Stimulated activated memory B cell treated with anti-CD40 and anti-IgM and Interleukin-4, amounts not matched to agents 10 μg/mL and 1 μg/mL and 100 μg/mL, for 72 hours (primary cell): ENCODE results near the gene MCF2L.
"Not testable (repeated sequence)": the region's sequence is repeated elsewhere in the genome, so short reads cannot be mapped to it uniquely, and the experiment has no call there.

Experiments used
- ATAC-seq: fragments of 150-1000 bp; cut with Tn5 transposase; 2 replicates; pipeline ENCODE4 v1.10.0; 2021
- H3K27ac Mint-ChIP-seq: one replicate; pipeline ENCODE4 v1.8.0; 2022; ENCODE audit warnings: mild to moderate bottlenecking, mixed read lengths
- H3K27me3 Mint-ChIP-seq: one replicate; pipeline ENCODE4 v1.8.0; 2022; ENCODE audit warnings: mixed read lengths
- H3K36me3 Mint-ChIP-seq: one replicate; pipeline ENCODE4 v1.8.0; 2022; ENCODE audit warnings: mixed read lengths
- H3K4me1 Mint-ChIP-seq: one replicate; pipeline ENCODE4 v1.8.0; 2022; ENCODE audit warnings: mixed read lengths
- H3K4me3 Mint-ChIP-seq: one replicate; pipeline ENCODE4 v1.8.0; 2022; ENCODE audit warnings: mild to moderate bottlenecking, moderate library complexity, mixed read lengths
- H3K9me3 Mint-ChIP-seq: one replicate; pipeline ENCODE4 v1.8.0; 2022; ENCODE audit warnings: mixed read lengths

The MCF2L gene

GRCh38 chr13:113098162-113098732, 129.2 kb downstream of the MCF2L start:
- ATAC-seq: no peak
- no peaks in the 10 kb centered on the region for H3K9me3 Mint-ChIP-seq
- H3K27me3 Mint-ChIP-seq: peaks cover 18% of the 10 kb centered on the region
- no peaks in the 10 kb centered on the region for H3K4me1 Mint-ChIP-seq
- H3K4me3 Mint-ChIP-seq: no peak overlapping the region
- no peak overlapping the region for H3K27ac Mint-ChIP-seq
- H3K36me3 Mint-ChIP-seq: no peaks in the 10 kb centered on the region

GRCh38 chr13:113099142-113099541, 130.1 kb downstream of the MCF2L start:
- Mint-ChIP-seq H3K9me3 (no peaks in the 10 kb centered on the region), H3K27me3 (peaks cover 18% of the 10 kb centered on the region), H3K36me3 (no peaks in the 10 kb centered on the region), H3K4me3 (no peak overlapping the region), H3K4me1 (no peaks in the 10 kb centered on the region), H3K27ac (no peak overlapping the region)
- no peak for ATAC-seq

GRCh38 chr13:113102302-113102701, 133.3 kb downstream of the MCF2L start:
- not testable (repeated sequence) for H3K27ac Mint-ChIP-seq, H3K4me3 Mint-ChIP-seq, ATAC-seq, H3K27me3 Mint-ChIP-seq, H3K4me1 Mint-ChIP-seq, H3K9me3 Mint-ChIP-seq, H3K36me3 Mint-ChIP-seq

- no peak overlapping the region for H3K27ac Mint-ChIP-seq
- ATAC-seq: no peak
- no peaks in the 10 kb centered on the region for H3K36me3 Mint-ChIP-seq
- H3K27me3 Mint-ChIP-seq: peaks cover 6% of the 10 kb centered on the region
- H3K4me1 Mint-ChIP-seq: no peaks in the 10 kb centered on the region
- no peaks in the 10 kb centered on the region for H3K9me3 Mint-ChIP-seq
- no peak overlapping the region for H3K4me3 Mint-ChIP-seq
These were observed 133.7 kb downstream of the MCF2L start for GRCh38 chr13:113102727-113103126.

- Mint-ChIP-seq H3K9me3 (no peaks in the 10 kb centered on the region), H3K4me1 (no peaks in the 10 kb centered on the region)
These were observed 134.6 kb downstream of the MCF2L start for GRCh38 chr13:113103646-113104045.

GRCh38 chr13:113105032-113105920, 136.3 kb downstream of the MCF2L start, which contains the start of gene F7:
F7 (plus strand) TSS chr13:113105791; CDS start chr13:113105842, 51 bp downstream.
- H3K4me1 Mint-ChIP-seq: no peaks in the 10 kb centered on the region
- no peaks in the 10 kb centered on the region for H3K9me3 Mint-ChIP-seq
- no peaks in the 10 kb centered on the region for H3K36me3 Mint-ChIP-seq
- no peak within 1 kb of the TSS for H3K27ac Mint-ChIP-seq
- no peak within 1 kb of the TSS for H3K4me3 Mint-ChIP-seq
- no peak for ATAC-seq
- peaks cover 6% of the 10 kb centered on the region for H3K27me3 Mint-ChIP-seq

More at GRCh38 chr13:113103646-113104045, 134.6 kb downstream of the MCF2L start:
- no peak overlapping the region for H3K4me3 Mint-ChIP-seq
- no peak overlapping the region for H3K27ac Mint-ChIP-seq
- H3K27me3 Mint-ChIP-seq: peaks cover 6% of the 10 kb centered on the region
- H3K36me3 Mint-ChIP-seq: no peaks in the 10 kb centered on the region
- no peak for ATAC-seq

GRCh38 chr13:113105921-113106452, 137.0 kb downstream of the MCF2L start:
- no peak overlapping the region for H3K27ac Mint-ChIP-seq
- no peaks in the 10 kb centered on the region for H3K4me1 Mint-ChIP-seq
- H3K9me3 Mint-ChIP-seq: no peaks in the 10 kb centered on the region
- ATAC-seq: peak; percentile 2
- no peak overlapping the region for H3K4me3 Mint-ChIP-seq
- H3K36me3 Mint-ChIP-seq: no peaks in the 10 kb centered on the region
- peaks cover 6% of the 10 kb centered on the region for H3K27me3 Mint-ChIP-seq

GRCh38 chr13:113106711-113107351, 137.8 kb downstream of the MCF2L start:
- Mint-ChIP-seq H3K27me3 (peaks cover 6% of the 10 kb centered on the region), H3K9me3 (no peaks in the 10 kb centered on the region), H3K4me1 (no peaks in the 10 kb centered on the region), H3K36me3 (no peaks in the 10 kb centered on the region), H3K4me3 (no peak overlapping the region), H3K27ac (no peak overlapping the region)
- ATAC-seq: peak; percentile 40

GRCh38 chr13:113108521-113108920, 139.5 kb downstream of the MCF2L start:
- not testable (repeated sequence) for H3K4me1 Mint-ChIP-seq, H3K9me3 Mint-ChIP-seq, H3K27me3 Mint-ChIP-seq, H3K4me3 Mint-ChIP-seq, H3K27ac Mint-ChIP-seq, H3K36me3 Mint-ChIP-seq, ATAC-seq

GRCh38 chr13:113109151-113110047, 140.4 kb downstream of the MCF2L start:
- no peaks in the 10 kb centered on the region for H3K9me3 Mint-ChIP-seq
- no peaks in the 10 kb centered on the region for H3K4me1 Mint-ChIP-seq
- peaks cover 6% of the 10 kb centered on the region for H3K27me3 Mint-ChIP-seq
- ATAC-seq: peak; percentile 44
- H3K4me3 Mint-ChIP-seq: no peak overlapping the region
- no peaks in the 10 kb centered on the region for H3K36me3 Mint-ChIP-seq
- H3K27ac Mint-ChIP-seq: no peak overlapping the region

- no peaks in the 10 kb centered on the region for H3K9me3 Mint-ChIP-seq
- H3K27ac Mint-ChIP-seq: no peak overlapping the region
- no peaks in the 10 kb centered on the region for H3K4me1 Mint-ChIP-seq
- H3K4me3 Mint-ChIP-seq: no peak overlapping the region
- H3K36me3 Mint-ChIP-seq: no peaks in the 10 kb centered on the region
- peaks cover 6% of the 10 kb centered on the region for H3K27me3 Mint-ChIP-seq
- no peak for ATAC-seq
These were observed 141.2 kb downstream of the MCF2L start for GRCh38 chr13:113110048-113110851.

- no peak overlapping the region for H3K4me3 Mint-ChIP-seq
- no peak for ATAC-seq
These were observed 141.9 kb downstream of the MCF2L start for GRCh38 chr13:113110852-113111315.

GRCh38 chr13:113111821-113112220, 142.8 kb downstream of the MCF2L start:
- not testable (repeated sequence) for H3K36me3 Mint-ChIP-seq, H3K4me1 Mint-ChIP-seq, H3K4me3 Mint-ChIP-seq, H3K9me3 Mint-ChIP-seq, ATAC-seq, H3K27me3 Mint-ChIP-seq, H3K27ac Mint-ChIP-seq

More at GRCh38 chr13:113110852-113111315, 141.9 kb downstream of the MCF2L start:
- H3K4me1 Mint-ChIP-seq: no peaks in the 10 kb centered on the region
- no peaks in the 10 kb centered on the region for H3K36me3 Mint-ChIP-seq
- no peak overlapping the region for H3K27ac Mint-ChIP-seq
- no peaks in the 10 kb centered on the region for H3K9me3 Mint-ChIP-seq
- peaks cover 3% of the 10 kb centered on the region for H3K27me3 Mint-ChIP-seq

- not testable (repeated sequence) for H3K4me3 Mint-ChIP-seq, ATAC-seq, H3K4me1 Mint-ChIP-seq, H3K36me3 Mint-ChIP-seq, H3K27me3 Mint-ChIP-seq, H3K27ac Mint-ChIP-seq, H3K9me3 Mint-ChIP-seq
These were observed 143.5 kb downstream of the MCF2L start for GRCh38 chr13:113112475-113112874.
